IMR-90 (cell line): Measurements from ENCODE around the gene NPAS3. TPM values are rescaled to one million over a fixed set of nuclear protein-coding genes. Genes with fewer than 3 reads are reported as not detected.

Source experiments
- ATAC-seq: fragments of 200-7000 bp; cut with Tn5 transposase; 2 replicates; pipeline ENCODE4 v1.9.1; 2020; ENCODE audit warnings: low read depth, mild to moderate bottlenecking, moderate library complexity
- BruUV-seq: library from RNA; stranded (reverse); fragments of 400-500 nt; replicated peaks from 2 replicates; lab custom pipeline; 2021; lab: Mats Ljungman, UMichigan
- CTCF ChIA-PET: fragments of 300-600 bp; formaldehyde crosslinking; extraction: SDS; loops from one replicate; lab custom pipeline; 2021; ENCODE audit warnings: antibody characterized with exemption; lab: Yijun Ruan, JAX
- POLR2A ChIA-PET: fragments of 300-600 bp; sonication (Branson Sonifier 250); formaldehyde crosslinking; loops from one replicate; lab custom pipeline; 2022; ENCODE audit warnings: antibody characterized with exemption; ENCODE audit not compliant: unreplicated experiment; lab: Charles Lee
- DNase-seq: peaks from one replicate; pipeline ENCODE4 v3.0.0; 2013
- H2AFZ ChIP-seq: replicated peaks from 2 replicates; pipeline ENCODE3; 2013; ENCODE audit warnings: low read length, mild to moderate bottlenecking; ENCODE audit not compliant: poor library complexity
- H2AK5ac ChIP-seq: 2 replicates; pipeline ENCODE4 v1.6.1; 2013; ENCODE audit warnings: low read depth, low read length, inconsistent platforms
- H2AK9ac ChIP-seq: replicated peaks from 2 replicates; pipeline ENCODE3; 2013; ENCODE audit warnings: mild to moderate bottlenecking, low read depth, low read length, moderate library complexity; ENCODE audit not compliant: poor library complexity
- H2BK120ac ChIP-seq: 2 replicates; pipeline ENCODE4 v1.6.1; 2013; ENCODE audit warnings: low read depth, low read length, inconsistent platforms
- H2BK15ac ChIP-seq: 3 replicates; pipeline ENCODE4 v1.6.1; 2013; ENCODE audit warnings: low read depth, low read length, inconsistent platforms
- H2BK20ac ChIP-seq: 2 replicates; pipeline ENCODE4 v1.6.1; 2013; ENCODE audit warnings: low read depth, mild to moderate bottlenecking, inconsistent platforms, low read length, moderate library complexity
- H2BK5ac ChIP-seq: 2 replicates; pipeline ENCODE4 v1.6.1; 2013; ENCODE audit warnings: mild to moderate bottlenecking, low read depth, low read length, inconsistent platforms; ENCODE audit not compliant: poor library complexity, severe bottlenecking
- H3K14ac ChIP-seq: replicated peaks from 2 replicates; pipeline ENCODE4 v1.6.1; 2013; ENCODE audit warnings: low read depth, low read length, inconsistent platforms
- H3K18ac ChIP-seq: 2 replicates; pipeline ENCODE4 v1.6.1; 2013; ENCODE audit warnings: low read depth, low read length, control low read depth
- H3K23ac ChIP-seq: 2 replicates; pipeline ENCODE4 v1.6.1; 2013; ENCODE audit warnings: low read depth, low read length, inconsistent platforms
- H3K27ac ChIP-seq: 2 replicates; pipeline ENCODE4 v1.5.1; 2013; ENCODE audit warnings: mild to moderate bottlenecking, control low read depth, low read length; ENCODE audit not compliant: insufficient read depth
- H3K27me3 ChIP-seq: 2 replicates; pipeline ENCODE4 v1.6.1; 2013; ENCODE audit warnings: low read length; ENCODE audit not compliant: control insufficient read depth, insufficient read depth
- H3K36me3 ChIP-seq: 2 replicates; pipeline ENCODE4 v1.6.1; 2013; ENCODE audit warnings: low read length, mixed read lengths; ENCODE audit not compliant: control insufficient read depth, insufficient read depth
- H3K4ac ChIP-seq: 2 replicates; pipeline ENCODE4 v1.6.1; 2013; ENCODE audit warnings: low read depth, low read length, inconsistent platforms
- H3K4me1 ChIP-seq: 2 replicates; pipeline ENCODE4 v1.6.1; 2013; ENCODE audit warnings: low read length, mixed read lengths; ENCODE audit not compliant: control insufficient read depth, insufficient read depth
- H3K4me2 ChIP-seq: 2 replicates; pipeline ENCODE4 v1.6.1; 2013; ENCODE audit warnings: low read depth, mild to moderate bottlenecking, control low read depth, low read length, moderate library complexity
- H3K4me3 ChIP-seq: 2 replicates; pipeline ENCODE4 v1.5.1; 2013; ENCODE audit warnings: low read depth, mild to moderate bottlenecking, control low read depth, low read length, moderate library complexity; ENCODE audit not compliant: insufficient read depth
- H3K56ac ChIP-seq: 2 replicates; pipeline ENCODE4 v1.6.1; 2013; ENCODE audit warnings: low read length, inconsistent platforms; ENCODE audit not compliant: insufficient read depth; ENCODE audit errors: extremely low read depth
- H3K79me1 ChIP-seq, 2 experiments: 2 replicates each; pipeline ENCODE4 v1.6.1; 2013; ENCODE audit warnings: low read length in 2 of 2, inconsistent platforms in 1 of 2, low read depth in 1 of 2
- H3K9ac ChIP-seq: 2 replicates; pipeline ENCODE4 v1.6.1; 2013; ENCODE audit warnings: low read depth, low read length, control low read depth
- H3K9me1 ChIP-seq: 2 replicates; pipeline ENCODE4 v1.6.1; 2013; ENCODE audit warnings: low read length, inconsistent platforms; ENCODE audit not compliant: insufficient read depth
- H3K9me3 ChIP-seq: 2 replicates; pipeline ENCODE4 v1.6.1; 2013; ENCODE audit warnings: low read length; ENCODE audit not compliant: control insufficient read depth, insufficient read depth
- H4K20me1 ChIP-seq: 2 replicates; pipeline ENCODE4 v1.6.1; 2013; ENCODE audit warnings: low read length, inconsistent platforms; ENCODE audit not compliant: insufficient read depth
- H4K5ac ChIP-seq: 2 replicates; pipeline ENCODE4 v1.6.1; 2013; ENCODE audit warnings: mild to moderate bottlenecking, low read depth, low read length, control low read depth
- H4K8ac ChIP-seq, 2 experiments: 2 replicates each; pipeline ENCODE4 v1.6.1; 2013; ENCODE audit warnings: low read depth in 2 of 2, low read length in 2 of 2, control low read depth in 1 of 2, inconsistent platforms in 1 of 2
- H4K91ac ChIP-seq: 2 replicates; pipeline ENCODE4 v1.6.1; 2013; ENCODE audit warnings: low read depth, low read length, inconsistent platforms; ENCODE audit not compliant: insufficient read depth
- BHLHE40 ChIP-seq: fragments of 150-350 bp; IDR thresholded peaks from 2 replicates; pipeline ENCODE4 v1.6.1; 2016; ENCODE audit warnings: mild to moderate bottlenecking, low read depth, low read length
- CEBPB ChIP-seq: IDR thresholded peaks from 2 replicates; pipeline ENCODE4 v1.6.1; 2012; ENCODE audit warnings: low read depth, low read length, improper control_type of control experiment
- CHD1 ChIP-seq: IDR thresholded peaks from 2 replicates; pipeline ENCODE4 v1.6.1; 2012; ENCODE audit warnings: low read depth, low read length, improper control_type of control experiment
- CTCF ChIP-seq: conservative IDR thresholded peaks from 2 replicates; pipeline ENCODE4 v1.5.1; 2012; ENCODE audit warnings: mild to moderate bottlenecking, low read depth, low read length, improper control_type of control experiment
- ELK1 ChIP-seq: fragments of 150-350 bp; IDR thresholded peaks from 2 replicates; pipeline ENCODE4 v1.6.1; 2016; ENCODE audit warnings: low read depth, mild to moderate bottlenecking, low read length, moderate library complexity, borderline replicate concordance
- FOS ChIP-seq: fragments of 150-350 bp; IDR thresholded peaks from 2 replicates; pipeline ENCODE4 v1.6.1; 2016; ENCODE audit warnings: low read depth, low read length
- MAFK ChIP-seq: IDR thresholded peaks from 2 replicates; pipeline ENCODE4 v1.6.1; 2012; ENCODE audit warnings: low read depth, low read length, improper control_type of control experiment
- MAZ ChIP-seq: IDR thresholded peaks from 2 replicates; pipeline ENCODE4 v1.6.1; 2012; ENCODE audit warnings: low read depth, mild to moderate bottlenecking, low read length, improper control_type of control experiment, moderate library complexity, borderline replicate concordance
- MXI1 ChIP-seq: IDR thresholded peaks from 2 replicates; pipeline ENCODE4 v1.6.1; 2012; ENCODE audit warnings: low read depth, mild to moderate bottlenecking, low read length, moderate library complexity, borderline replicate concordance
- NFE2L2 ChIP-seq: fragments of 150-350 bp; IDR thresholded peaks from 2 replicates; pipeline ENCODE4 v1.6.1; 2016; ENCODE audit warnings: low read depth, mild to moderate bottlenecking, low read length
- POLR2A ChIP-seq: IDR thresholded peaks from 2 replicates; pipeline ENCODE4 v1.6.1; 2012; ENCODE audit warnings: mild to moderate bottlenecking, low read depth, low read length
- RAD21 ChIP-seq: IDR thresholded peaks from 2 replicates; pipeline ENCODE4 v1.6.1; 2012; ENCODE audit warnings: low read length, improper control_type of control experiment
- RCOR1 ChIP-seq: IDR thresholded peaks from 2 replicates; pipeline ENCODE4 v1.6.1; 2012; ENCODE audit warnings: mild to moderate bottlenecking, low read length, improper control_type of control experiment; ENCODE audit not compliant: insufficient replicate concordance
- RFX5 ChIP-seq: IDR thresholded peaks from 2 replicates; pipeline ENCODE4 v1.8.0; 2012; ENCODE audit warnings: low read depth, mild to moderate bottlenecking, low read length, moderate library complexity
- SMC3 ChIP-seq: fragments of 150-350 bp; IDR thresholded peaks from 2 replicates; pipeline ENCODE4 v1.6.1; 2016; ENCODE audit warnings: low read depth, mild to moderate bottlenecking, antibody characterized with exemption, low read length, moderate library complexity
- USF2 ChIP-seq: fragments of 150-350 bp; IDR thresholded peaks from 2 replicates; pipeline ENCODE4 v1.6.1; 2017; ENCODE audit warnings: mild to moderate bottlenecking, antibody characterized with exemption, low read length, low read depth
- WGBS, 2 experiments: methylation state at CpG; one replicate each; pipeline versions ENCODE4 v1.1.5 to v1.1.7; 2013; ENCODE audit warnings: missing lambda C conversion rate in 2 of 2; ENCODE audit not compliant: insufficient read length in 1 of 2; ENCODE audit errors: extremely low coverage in 2 of 2; 5-methylcytosine and 5-hydroxymethylcytosine counted together
- dilution Hi-C: fragments of 300-500 bp; cut with HindIII; formaldehyde crosslinking; loops from one replicate; pipeline ENCODE4 v1.14.3; 2018; ENCODE audit warnings: low sequenced_read_pairs; ENCODE audit not compliant: unreplicated experiment
- in situ Hi-C: fragments of 300-500 bp; cut with MboI; formaldehyde crosslinking; loops from 3 replicates; pipeline ENCODE4 v1.14.3; 2019; ENCODE audit warnings: low sequenced_read_pairs, inconsistent platforms, mixed read lengths
- intact Hi-C: fragments of 100-400 bp; cut with micrococcal nuclease; formaldehyde crosslinking; loops from 2 replicates; pipeline ENCODE4 v1.10.0; 2022
- polyA plus RNA-seq, 3 experiments: library from polyadenylated mRNA; depleted of rRNA; stranded (reverse); fragments of >200 nt; gene quantifications; 2 replicates each; pipeline ENCODE4 v1.2.3, GENCODE V29; 2012; ENCODE audit warnings: low replicate concordance in 1 of 3
- total RNA-seq: library from RNA; depleted of rRNA; stranded (reverse); fragments of >200 nt; gene quantifications from 2 replicates; pipeline ENCODE4 v1.2.3, GENCODE V29; 2012

The NPAS3 gene
- total and polyA plus RNA-seq, 2 of the 4 experiments (the other 2 are of a cell fraction), result not detected

GRCh38 chr14:33736979-33737378 lies 798.3 kb downstream of the NPAS3 start:
- intact Hi-C loops, result no loop called here

More at GRCh38 chr14:33736979-33737378, 798.3 kb downstream of the NPAS3 start:
- Histone ChIP-seq H4K20me1 (no peaks in the 10 kb centered on the region), H3K14ac (no peak overlapping the region), H2BK15ac (no peak overlapping the region), H4K5ac (no peak overlapping the region), H2BK120ac (no peak overlapping the region), H3K27me3 (no peaks in the 10 kb centered on the region), H3K18ac (no peak overlapping the region), H3K27ac (no peak overlapping the region), H2AK5ac (no peak overlapping the region), H2AK9ac (no peak overlapping the region), H3K56ac (no peak overlapping the region), H4K8ac (no peak overlapping the region), H3K4me1 (no peaks in the 10 kb centered on the region), H3K4ac (no peak overlapping the region), H4K91ac (no peak overlapping the region), H3K9me1 (no peaks in the 10 kb centered on the region), H3K9ac (no peak overlapping the region), H3K4me3 (no peak overlapping the region), H3K36me3 (no peaks in the 10 kb centered on the region), H3K23ac (no peak overlapping the region), H2BK20ac (no peak overlapping the region), H2AFZ (no peak overlapping the region), H2BK5ac (no peak overlapping the region), H3K79me1 (no peaks in the 10 kb centered on the region), H3K9me3 (no peaks in the 10 kb centered on the region), H3K4me2 (no peak overlapping the region)
- 83% methylated on average over 1 of the region's 3 CpGs; no CpG with 5 or more reads in 1 of the 2 experiments for WGBS, 2 experiments
- CTCF ChIA-PET, result no interaction called here
- in situ Hi-C loops (no loop called here), dilution Hi-C loops (no loop called here)
- no TSS peak for BruUV-seq
- POLR2A ChIA-PET, result no interaction called here
- ATAC-seq, result no peak
- no peak for DNase-seq
- TF ChIP-seq NFE2L2, result no peak
- TF ChIP-seq RCOR1, result no peak
- TF ChIP-seq CTCF, result no peak
- no peak for TF ChIP-seq ELK1
- no peak for TF ChIP-seq USF2
- no peak for TF ChIP-seq RAD21
- TF ChIP-seq POLR2A, result no peak
- no peak for TF ChIP-seq RFX5
- no peak for TF ChIP-seq MAZ
- TF ChIP-seq CEBPB, result no peak
- TF ChIP-seq SMC3, result no peak
- TF ChIP-seq BHLHE40, result no peak
- TF ChIP-seq FOS, result no peak
- no peak for TF ChIP-seq CHD1
- TF ChIP-seq MXI1, result no peak
- no peak for TF ChIP-seq MAFK
